Measurements from ENCODE around the gene SULT1C2. TPM values are rescaled to one million over a fixed set of nuclear protein-coding genes. Genes with fewer than 3 reads are reported as not detected.

The SULT1C2 gene
- total and polyA plus RNA-seq, 9 of the 15 experiments (the other 6 are each of a cell fraction or from before 2014, with no cell fraction given), result 0.22 TPM; not detected in 8

- H3K4me1 ChIP-seq (replicated peaks in 1 of 2; ENCODE audit: control insufficient read depth in 2 of 2, insufficient read depth in 2 of 2, low read length in 2 of 2), result no peaks in the 10 kb centered on the region
- peaks cover 0 to 8% of the 10 kb centered on the region in 2 experiments; a peak in 2 of 5 replicates for H3K27me3 ChIP-seq (ENCODE audit: control insufficient read depth in 2 of 2, insufficient read depth in 2 of 2, low read length in 2 of 2)
- no peaks in the 10 kb centered on the region for H3K79me2 ChIP-seq (ENCODE audit: control insufficient read depth, insufficient read depth, low read length)
- H3K9ac ChIP-seq (ENCODE audit: insufficient read depth in 1 of 2, low read depth in 2 of 2, low read length in 2 of 2), result no peak overlapping the region
- no peaks in the 10 kb centered on the region for H3K36me3 ChIP-seq (ENCODE audit: control insufficient read depth, insufficient read depth, low read length)
- intact Hi-C loops (cut with micrococcal nuclease) (no loop called here), in situ Hi-C loops (cut with MboI) (no loop called here)
- no peaks in the 10 kb centered on the region; the same call in 1 of the 2 replicates for H4K20me1 ChIP-seq (replicated peaks; ENCODE audit: control insufficient read depth, insufficient read depth, low read length)
- no peaks in the 10 kb centered on the region for H3K9me1 ChIP-seq (ENCODE audit: control insufficient read depth, insufficient read depth, low read length)
- no peak for ATAC-seq
- H3K4me2 ChIP-seq (ENCODE audit: insufficient read depth, low read length), result no peak overlapping the region
- WGBS (ENCODE audit: insufficient coverage, low coverage, missing lambda C conversion rate), result 0% methylated on average over 4 of the region's 4 CpGs
- no TSS peak for BruUV-seq (replicated peaks)
- FAIRE-seq, result no peak
- no peak overlapping the region for H2AFZ ChIP-seq (ENCODE audit: low read depth, low read length)
- DNase-seq (ENCODE audit: extremely low read depth in 1 of 4, low spot score in 3 of 4), result no peak
- ChIA-PET CTCF (ENCODE audit: low intra/inter-chr PET ratio) (no interaction called here), POLR2A (interaction anchor here (0.6 kb wide), 1 partner anchor 23 kb away, joined by 3 read pairs; no protein-coding TSS in a partner anchor)
- TF ChIP-seq NFE2L1 (tag; IDR thresholded peaks at IDR 0.05; ENCODE audit: borderline replicate concordance, low read depth) (no peak), KLF6 (CRISPR knock-in tag; IDR thresholded peaks at IDR 0.05; ENCODE audit: borderline replicate concordance) (no peak), EP300 (IDR thresholded peaks at IDR 0.05; ENCODE audit: low read length) (no peak), NCOR1 (IDR thresholded peaks at IDR 0.05) (no peak), KLF16 (IDR thresholded peaks at IDR 0.05) (no peak), CBFA2T2 (conservative IDR thresholded peaks at IDR 0.05) (no peak), GATA2 (CRISPR knock-in tag; IDR thresholded peaks at IDR 0.05) (no peak), BDP1 (IDR thresholded peaks at IDR 0.05; ENCODE audit: insufficient read depth, insufficient read length) (no peak), PKNOX1 (IDR thresholded peaks at IDR 0.05) (no peak), RREB1 (CRISPR knock-in tag; IDR thresholded peaks at IDR 0.05) (no peak), CREBBP (IDR thresholded peaks at IDR 0.05; ENCODE audit: low read depth, low read length) (no peak), SMARCB1 (IDR thresholded peaks at IDR 0.05; ENCODE audit: insufficient read length, low read depth) (no peak), HMG20B (CRISPR knock-in tag; IDR thresholded peaks at IDR 0.05) (no peak), FOS (IDR thresholded peaks at IDR 0.05; ENCODE audit: extremely low read depth, insufficient read length) (no peak)
- H3K9me3 ChIP-seq (replicated peaks; ENCODE audit: control insufficient read depth, insufficient read depth, low read depth, low read length), result no peaks in the 10 kb centered on the region
- no peak overlapping the region for H3K4me3 ChIP-seq
- H3K27ac ChIP-seq (ENCODE audit: extremely low read depth, low read depth, low read length), result no peak overlapping the region
Measured at GRCh38 chr2:108268001-108268400, 20.7 kb upstream of the SULT1C2 start.
